K562 (cell line): ENCODE measurements around the gene RSPH9. TPM values are rescaled to one million over a fixed set of nuclear protein-coding genes. Genes with fewer than 3 reads are reported as not detected.

Experiments
- ATAC-seq: fragments of 200-7000 bp; cut with Tn5 transposase; 3 replicates; pipeline ENCODE4 v1.9.1; 2020; ENCODE audit warnings: moderate library complexity
- BruUV-seq: library from RNA; stranded (reverse); fragments of 400-500 nt; replicated peaks from 2 replicates; lab custom pipeline; 2021; lab: Mats Ljungman, UMichigan
- CTCF ChIA-PET: fragments of 300-600 bp; formaldehyde crosslinking; extraction: SDS; loops from one replicate; lab custom pipeline; 2021; ENCODE audit warnings: low intra/inter-chr PET ratio; lab: Yijun Ruan, JAX
- POLR2A ChIA-PET: fragments of 300-600, 350-650 bp; sonication (Branson Sonifier 250); formaldehyde crosslinking; extraction: SDS; loops from one replicate; lab custom pipeline; 2021; ENCODE audit warnings: antibody characterized with exemption, inconsistent platforms; lab: Yijun Ruan, JAX
- DNase-seq, 4 experiments: peaks; one replicate each; pipeline versions ENCODE4 v3.0.0 to v3.0.0-alpha.2; 2011 to 2018; ENCODE audit warnings: low spot score in 3 of 4, mixed read lengths in 3 of 4; ENCODE audit errors: extremely low read depth in 1 of 4
- FAIRE-seq: peaks from 2 replicates; lab custom pipeline; 2011; peaks lifted over from hg19 to GRCh38; lab: Jason Lieb, UNC
- H2AFZ ChIP-seq: 2 replicates; pipeline ENCODE4 v1.6.0; 2011; ENCODE audit warnings: low read depth, low read length, control low read depth, inconsistent platforms
- H3K27ac ChIP-seq: fragments of 200-600 bp; 3 replicates; pipeline ENCODE4 v1.8.0; 2011; ENCODE audit warnings: low read depth, mild to moderate bottlenecking, control low read depth, inconsistent platforms, low read length, moderate library complexity, mixed read lengths; ENCODE audit errors: extremely low read depth
- H3K27me3 ChIP-seq, 2 experiments: fragments of 300-600 bp in 1 of 2; 2 replicates in 1 of 2; 3 replicates in 1 of 2; pipeline versions ENCODE4 v1.6.0 to v1.8.0; 2011; ENCODE audit warnings: inconsistent platforms in 2 of 2, low read length in 2 of 2, mild to moderate bottlenecking in 1 of 2, mixed read lengths in 1 of 2, moderate library complexity in 1 of 2; ENCODE audit not compliant: control insufficient read depth in 2 of 2, insufficient read depth in 2 of 2
- H3K36me3 ChIP-seq: fragments of 300-600 bp; 3 replicates; pipeline ENCODE4 v1.8.0; 2011; ENCODE audit warnings: mild to moderate bottlenecking, low read length, inconsistent platforms; ENCODE audit not compliant: control insufficient read depth, insufficient read depth
- H3K4me1 ChIP-seq, 2 experiments: fragments of 200-600 bp in 1 of 2; replicated peaks in 1 of 2; 2 replicates in 1 of 2; 3 replicates in 1 of 2; pipeline versions ENCODE4 v1.5.1 to v1.8.0; 2011; ENCODE audit warnings: inconsistent platforms in 2 of 2, low read length in 2 of 2, mild to moderate bottlenecking in 1 of 2, mixed read lengths in 1 of 2, moderate library complexity in 1 of 2; ENCODE audit not compliant: control insufficient read depth in 2 of 2, insufficient read depth in 2 of 2
- H3K4me2 ChIP-seq: 2 replicates; pipeline ENCODE4 v1.6.1; 2011; ENCODE audit warnings: low read length, control low read depth, inconsistent platforms, mixed read lengths; ENCODE audit not compliant: insufficient read depth
- H3K4me3 ChIP-seq: fragments of 200-600 bp; sonication (generic), shearing (Covaris generic); 2 replicates; pipeline ENCODE4 v1.5.1; 2016; ENCODE audit warnings: control low read depth, inconsistent platforms
- H3K79me2 ChIP-seq: fragments of 200-600 bp; 3 replicates; pipeline ENCODE4 v1.8.0; 2011; ENCODE audit warnings: low read length, inconsistent platforms; ENCODE audit not compliant: control insufficient read depth, insufficient read depth
- H3K9ac ChIP-seq, 2 experiments: 2 replicates each; pipeline versions ENCODE4 v1.6.0 to v1.6.1; 2011; ENCODE audit warnings: low read depth in 2 of 2, low read length in 2 of 2, control low read depth in 1 of 2, inconsistent platforms in 1 of 2, mild to moderate bottlenecking in 1 of 2, mixed read lengths in 1 of 2; ENCODE audit not compliant: insufficient read depth in 1 of 2
- H3K9me1 ChIP-seq: one replicate; pipeline ENCODE4 v1.6.0; 2011; ENCODE audit warnings: inconsistent platforms, mild to moderate bottlenecking, low read length, moderate library complexity; ENCODE audit not compliant: control insufficient read depth, insufficient read depth
- H3K9me3 ChIP-seq: replicated peaks from 2 replicates; pipeline ENCODE4 v1.5.1; 2011; ENCODE audit warnings: low read depth, low read length, inconsistent platforms; ENCODE audit not compliant: control insufficient read depth, insufficient read depth
- H4K20me1 ChIP-seq: replicated peaks from 2 replicates; pipeline ENCODE4 v1.6.1; 2011; ENCODE audit warnings: low read length, inconsistent platforms, mixed read lengths; ENCODE audit not compliant: control insufficient read depth, insufficient read depth
- SAFB ChIP-seq: fragments of 200-400 bp; formaldehyde crosslinking; IDR thresholded peaks from 2 replicates; pipeline ENCODE4 v1.6.1; 2017; ENCODE audit warnings: low read depth, low read length, borderline replicate concordance
- ZKSCAN1 ChIP-seq: fragments of 150-350 bp; IDR thresholded peaks from 2 replicates; pipeline ENCODE4 v1.6.1; 2016; ENCODE audit warnings: low read depth, low read length
- WGBS: fragments of 100-300 bp; shearing (Covaris generic); methylation state at CpG from one replicate; pipeline ENCODE4 v1.1.6; 2016; ENCODE audit warnings: low coverage, mixed read lengths; ENCODE audit not compliant: insufficient coverage; ENCODE audit errors: missing lambda C conversion rate; 5-methylcytosine and 5-hydroxymethylcytosine counted together
- in situ Hi-C: fragments of 300-500 bp; cut with MboI; formaldehyde crosslinking; loops from 4 replicates; pipeline ENCODE4 v1.15.0; 2018; ENCODE audit warnings: inconsistent platforms, mixed read lengths
- intact Hi-C: fragments of 100-400 bp; cut with micrococcal nuclease; formaldehyde crosslinking; loops from 2 replicates; pipeline ENCODE4 v1.14.2; 2022
- polyA plus RNA-seq, 8 experiments: library from polyadenylated mRNA; depleted of rRNA in 4 of 8; stranded (reverse) in 5 of 8; unstranded in 3 of 8; fragments of >200 nt; fragmentation: Nextera tagmentation in 2 of 8; fragmentation: Illumina TruSeq in 1 of 8; extraction: Ambion mirVana in 2 of 8; extraction: Trizol in 1 of 8; gene quantifications; 2 replicates each; pipeline versions ENCODE4 v1.2.1 to v1.2.3, GENCODE V29; 2011 to 2014; ENCODE audit warnings: inconsistent platforms in 1 of 8, missing spikeins in 1 of 8
- total RNA-seq, 7 experiments: library from RNA; depleted of rRNA in 6 of 7; stranded (reverse); fragments of >200 nt in 6 of 7; fragmentation: Illumina TruSeq in 2 of 7; extraction: Trizol in 2 of 7; gene quantifications; 2 replicates each; pipeline versions ENCODE4 v1.2.1 to v1.2.3, GENCODE V29; 2011 to 2021; ENCODE audit warnings: low replicate concordance in 1 of 7
- TF ChIP-seq, protein P1 (sequence below): sonication (generic); formaldehyde crosslinking; IDR thresholded peaks from 2 replicates; pipeline ENCODE4 v1.4.0; 2020; ENCODE audit warnings: mild to moderate bottlenecking, missing genetic modification reagents

The RSPH9 gene
- total and polyA plus RNA-seq, 9 of the 15 experiments (the other 6 are each of a cell fraction or from before 2014, with no cell fraction given): 0.05 to 0.60 (median 0.39) TPM; not detected in 6

DNA sequence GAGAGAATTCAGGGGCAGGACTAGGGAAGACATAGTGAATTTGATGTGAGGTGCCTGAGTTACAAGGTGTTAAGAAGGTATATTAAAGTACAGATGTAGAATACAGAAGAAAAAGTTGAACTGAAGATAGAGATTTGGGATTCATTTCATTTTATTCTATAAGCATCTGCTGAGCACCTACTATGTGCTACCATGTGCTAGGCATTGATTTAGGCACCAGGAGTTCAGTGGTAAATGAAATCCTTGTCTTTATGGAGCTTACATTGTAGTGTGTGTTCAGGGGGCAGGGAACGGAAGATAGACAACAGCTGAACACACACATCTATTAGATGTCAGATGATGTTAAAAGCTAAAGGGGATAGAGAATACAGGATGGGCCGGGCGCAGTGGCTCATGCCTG, 2.8 kb downstream of the RSPH9 start:
- no peak overlapping the region for H3K9ac ChIP-seq
- H3K4me1 ChIP-seq: peaks cover 1 to 11% of the 10 kb centered on the region in 2 experiments; a peak in 3 of 5 replicates
- no peaks in the 10 kb centered on the region for H3K9me1 ChIP-seq
- no peaks in the 10 kb centered on the region for H3K9me3 ChIP-seq
- no peak overlapping the region for H3K4me2 ChIP-seq
- H3K27ac ChIP-seq: no peak overlapping the region
- DNase-seq (no peak), FAIRE-seq (no peak), ATAC-seq (no peak)
- no peak overlapping the region for H2AFZ ChIP-seq
- H3K27me3 ChIP-seq: no peaks in the 10 kb centered on the region
- no peaks in the 10 kb centered on the region for H4K20me1 ChIP-seq
- peaks cover 3% of the 10 kb centered on the region; the same call in 1 of the 3 replicates for H3K36me3 ChIP-seq
- TF ChIP-seq SAFB: no peak
- TF ChIP-seq, protein P1, sequence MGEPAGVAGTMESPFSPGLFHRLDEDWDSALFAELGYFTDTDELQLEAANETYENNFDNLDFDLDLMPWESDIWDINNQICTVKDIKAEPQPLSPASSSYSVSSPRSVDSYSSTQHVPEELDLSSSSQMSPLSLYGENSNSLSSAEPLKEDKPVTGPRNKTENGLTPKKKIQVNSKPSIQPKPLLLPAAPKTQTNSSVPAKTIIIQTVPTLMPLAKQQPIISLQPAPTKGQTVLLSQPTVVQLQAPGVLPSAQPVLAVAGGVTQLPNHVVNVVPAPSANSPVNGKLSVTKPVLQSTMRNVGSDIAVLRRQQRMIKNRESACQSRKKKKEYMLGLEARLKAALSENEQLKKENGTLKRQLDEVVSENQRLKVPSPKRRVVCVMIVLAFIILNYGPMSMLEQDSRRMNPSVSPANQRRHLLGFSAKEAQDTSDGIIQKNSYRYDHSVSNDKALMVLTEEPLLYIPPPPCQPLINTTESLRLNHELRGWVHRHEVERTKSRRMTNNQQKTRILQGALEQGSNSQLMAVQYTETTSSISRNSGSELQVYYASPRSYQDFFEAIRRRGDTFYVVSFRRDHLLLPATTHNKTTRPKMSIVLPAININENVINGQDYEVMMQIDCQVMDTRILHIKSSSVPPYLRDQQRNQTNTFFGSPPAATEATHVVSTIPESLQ: no peak
- peak; percentile 89 for TF ChIP-seq ZKSCAN1
- intact Hi-C loops: no loop called here
- WGBS: 80% methylated on average over 3 of the region's 3 CpGs
- no peak overlapping the region for H3K4me3 ChIP-seq
- H3K79me2 ChIP-seq: peaks cover 1% of the 10 kb centered on the region; the same call in 2 of the 3 replicates
- in situ Hi-C loops: no loop called here
- ChIA-PET POLR2A (interaction anchor here (0.7 to 10.9 kb wide), 9 partner anchors 7 to 376 kb away, joined by 3 to 206 read pairs (median 4); partner anchors contain the start of genes GTPBP2 and MAD2L1BP), CTCF (no interaction called here)
- no TSS peak for BruUV-seq
